GM23338 (cell line): Measurements from ENCODE around the gene LRRTM2. TPM values are rescaled to one million over a fixed set of nuclear protein-coding genes. Genes with fewer than 3 reads are reported as not detected.

Experiments
- ATAC-seq: fragments of 200-7000 bp; cut with Tn5 transposase; 3 replicates; pipeline ENCODE4 v1.9.1; 2020
- DNase-seq: peaks from one replicate; pipeline ENCODE4 v3.0.0-alpha.2; 2015; ENCODE audit warnings: low spot score
- H2AFZ ChIP-seq: fragments of 200-600 bp; sonication (generic); 2 replicates; pipeline ENCODE4 v1.8.0; 2016; ENCODE audit warnings: antibody characterized with exemption, mild to moderate bottlenecking, moderate library complexity
- H3F3A ChIP-seq: fragments of 200-600 bp; sonication (generic); replicated peaks from 2 replicates; pipeline ENCODE4 v1.8.0; 2017; ENCODE audit warnings: antibody characterized with exemption, mixed run types, low read depth
- H3K27ac ChIP-seq: fragments of 200-600 bp; sonication (generic); 2 replicates; pipeline ENCODE4 v1.6.1; 2016; ENCODE audit warnings: low read depth
- H3K27me3 ChIP-seq: fragments of 200-600 bp; sonication (generic); 2 replicates; pipeline ENCODE4 v1.8.0; 2016; ENCODE audit warnings: mild to moderate bottlenecking, mixed run types, moderate library complexity; ENCODE audit not compliant: insufficient read depth
- H3K36me3 ChIP-seq: fragments of 200-600 bp; sonication (generic); 2 replicates; pipeline ENCODE4 v1.8.0; 2016; ENCODE audit warnings: mild to moderate bottlenecking; ENCODE audit not compliant: insufficient read depth
- H3K4me1 ChIP-seq: fragments of 200-600 bp; sonication (generic); 2 replicates; pipeline ENCODE4 v1.8.0; 2016; ENCODE audit warnings: mild to moderate bottlenecking, moderate library complexity; ENCODE audit not compliant: insufficient read depth
- H3K4me2 ChIP-seq: fragments of 200-600 bp; sonication (generic); 2 replicates; pipeline ENCODE4 v1.7.1; 2017; ENCODE audit warnings: mixed run types
- H3K4me3 ChIP-seq: fragments of 200-600 bp; sonication (generic); 2 replicates; pipeline ENCODE4 v1.6.1; 2016; ENCODE audit warnings: mixed run types
- H3K79me2 ChIP-seq: fragments of 200-600 bp; sonication (generic); replicated peaks from 2 replicates; pipeline ENCODE4 v1.8.0; 2017; ENCODE audit warnings: mild to moderate bottlenecking; ENCODE audit not compliant: insufficient read depth
- H3K9me2 ChIP-seq: fragments of 200-600 bp; sonication (generic); 2 replicates; pipeline ENCODE4 v1.8.0; 2017; ENCODE audit not compliant: insufficient read depth
- H4K20me1 ChIP-seq: fragments of 200-600 bp; sonication (generic); replicated peaks from 2 replicates; pipeline ENCODE4 v1.8.0; 2017; ENCODE audit warnings: mild to moderate bottlenecking; ENCODE audit not compliant: insufficient read depth
- H3K27ac Mint-ChIP-seq: 2 replicates; pipeline ENCODE4 v1.8.0; 2020; ENCODE audit warnings: inconsistent platforms, mild to moderate bottlenecking, moderate library complexity, mixed read lengths
- H3K27me3 Mint-ChIP-seq: 3 replicates; pipeline ENCODE4 v1.8.0; 2022; ENCODE audit warnings: low read depth, mild to moderate bottlenecking, moderate library complexity, mixed read lengths, inconsistent platforms; ENCODE audit not compliant: insufficient read depth, poor library complexity
- H3K36me3 Mint-ChIP-seq: 3 replicates; pipeline ENCODE4 v1.8.0; 2021; ENCODE audit warnings: low read depth, mild to moderate bottlenecking, inconsistent platforms, moderate library complexity, mixed read lengths
- H3K4me1 Mint-ChIP-seq: 3 replicates; pipeline ENCODE4 v1.8.0; 2020; ENCODE audit warnings: mild to moderate bottlenecking, inconsistent platforms, mixed read lengths
- H3K4me3 Mint-ChIP-seq: 3 replicates; pipeline ENCODE4 v1.8.0; 2021; ENCODE audit warnings: moderate library complexity, mild to moderate bottlenecking, inconsistent platforms, mixed read lengths
- H3K9me3 Mint-ChIP-seq: 3 replicates; pipeline ENCODE4 v1.8.0; 2020; ENCODE audit warnings: moderate library complexity, mild to moderate bottlenecking, inconsistent platforms, mixed read lengths
- CREB1 ChIP-seq: fragments of 250-450 bp; sonication (Bioruptor Pico); IDR thresholded peaks from 2 replicates; pipeline ENCODE4 v1.5.0; 2020; ENCODE audit warnings: low read depth, mild to moderate bottlenecking, moderate library complexity
- EZH2 ChIP-seq: fragments of 200-600 bp; sonication (generic); IDR thresholded peaks from one replicate; pipeline ENCODE4 v1.8.0; 2017; ENCODE audit warnings: antibody characterized with exemption, mild to moderate bottlenecking, low read depth; ENCODE audit not compliant: unreplicated experiment
- EZH2phosphoT487 ChIP-seq: fragments of 200-600 bp; sonication (generic); IDR thresholded peaks from one replicate; pipeline ENCODE4 v1.8.1; 2018; ENCODE audit warnings: antibody characterized with exemption; ENCODE audit not compliant: unreplicated experiment
- JUNB ChIP-seq: IDR thresholded peaks from one replicate; pipeline ENCODE4 v1.6.1; 2016; ENCODE audit warnings: antibody characterized with exemption; ENCODE audit not compliant: unreplicated experiment
- NANOG ChIP-seq: IDR thresholded peaks from 2 replicates; pipeline ENCODE4 v1.6.1; 2016; ENCODE audit warnings: antibody characterized with exemption, borderline replicate concordance
- POLR2AphosphoS5 ChIP-seq: IDR thresholded peaks from 2 replicates; pipeline ENCODE4 v1.6.1; 2016; ENCODE audit warnings: antibody characterized with exemption, low read depth
- STAT1 ChIP-seq: IDR thresholded peaks from one replicate; pipeline ENCODE4 v1.6.1; 2016; ENCODE audit warnings: antibody characterized with exemption; ENCODE audit not compliant: unreplicated experiment
- ZNF114 ChIP-seq: fragments of 250-450 bp; sonication (Bioruptor Pico); IDR thresholded peaks from 2 replicates; pipeline ENCODE4 v1.5.0; 2020; ENCODE audit warnings: mild to moderate bottlenecking, moderate library complexity
- ZNF331 ChIP-seq: fragments of 250-450 bp; sonication (Bioruptor Pico); IDR thresholded peaks from 2 replicates; pipeline ENCODE4 v1.5.0; 2020; ENCODE audit warnings: low read depth, mild to moderate bottlenecking, moderate library complexity
- polyA plus RNA-seq: library from polyadenylated mRNA; unstranded; fragments of >200 nt; fragmentation: Nextera tagmentation; extraction: Ambion mirVana; gene quantifications from 2 replicates; pipeline ENCODE4 v1.2.1, GENCODE V29; 2016
- total RNA-seq: library from RNA; depleted of rRNA; stranded (reverse); fragments of >200 nt; shearing (Covaris generic); gene quantifications from 2 replicates; pipeline ENCODE4 v1.2.3, GENCODE V29; 2014
- TF ChIP-seq, protein P1 (sequence below): IDR thresholded peaks from one replicate; pipeline ENCODE4 v1.6.1; 2018; ENCODE audit warnings: antibody characterized with exemption; ENCODE audit not compliant: unreplicated experiment
- TF ChIP-seq, protein P2 (sequence below): IDR thresholded peaks from 2 replicates; pipeline ENCODE4 v1.6.1; 2016; ENCODE audit warnings: antibody characterized with exemption
- TF ChIP-seq, protein P3 (sequence below): fragments of 250-450 bp; sonication (Bioruptor Pico); IDR thresholded peaks from 2 replicates; pipeline ENCODE4 v1.5.0; 2020; ENCODE audit warnings: mild to moderate bottlenecking, moderate library complexity
- TF ChIP-seq, protein P4 (sequence below), 2 experiments: fragments of 200-600 bp in 1 of 2; sonication (generic) in 1 of 2; conservative IDR thresholded peaks; 2 replicates each; pipeline versions ENCODE4 v1.5.1 to v1.6.1; 2016 to 2017; ENCODE audit warnings: antibody characterized with exemption in 2 of 2, low read depth in 2 of 2, mild to moderate bottlenecking in 2 of 2, moderate library complexity in 1 of 2

Gene LRRTM2
- total and polyA plus RNA-seq, 2 experiments from 2014 or later: 1.5 TPM; not detected in 1

DNA sequence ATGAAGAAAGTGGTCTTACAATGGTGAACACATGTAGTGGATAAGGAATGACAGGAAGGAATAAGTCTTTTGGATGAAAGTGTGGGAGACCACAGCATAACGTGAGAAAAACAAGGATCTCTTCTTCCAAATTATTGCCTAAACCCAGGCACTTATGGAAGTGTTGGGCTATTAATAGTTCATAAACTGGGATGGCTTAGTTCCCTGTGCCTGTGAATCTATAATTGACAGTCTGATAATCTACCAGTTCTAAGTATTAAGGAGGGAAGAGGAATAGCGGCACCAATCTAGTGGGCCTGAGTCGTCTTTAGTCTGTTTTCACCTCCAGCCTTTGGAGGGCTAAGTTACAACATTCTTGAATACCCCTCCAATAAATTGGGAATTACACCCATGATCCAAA lies 39.2 kb upstream of the LRRTM2 start:
- H3K9me2 ChIP-seq: no peaks in the 10 kb centered on the region
- H3K4me2 ChIP-seq: no peak overlapping the region
- H3K9me3 Mint-ChIP-seq: no peaks in the 10 kb centered on the region
- no peak overlapping the region for H3K4me3 ChIP-seq
- no peaks in the 10 kb centered on the region for H3K27me3 ChIP-seq
- ATAC-seq: no peak
- no peaks in the 10 kb centered on the region; the same call in 1 of the 2 replicates for H3K79me2 ChIP-seq
- H3K4me1 Mint-ChIP-seq: no peaks in the 10 kb centered on the region; the same call in none of the 3 replicates
- TF ChIP-seq, protein P1, sequence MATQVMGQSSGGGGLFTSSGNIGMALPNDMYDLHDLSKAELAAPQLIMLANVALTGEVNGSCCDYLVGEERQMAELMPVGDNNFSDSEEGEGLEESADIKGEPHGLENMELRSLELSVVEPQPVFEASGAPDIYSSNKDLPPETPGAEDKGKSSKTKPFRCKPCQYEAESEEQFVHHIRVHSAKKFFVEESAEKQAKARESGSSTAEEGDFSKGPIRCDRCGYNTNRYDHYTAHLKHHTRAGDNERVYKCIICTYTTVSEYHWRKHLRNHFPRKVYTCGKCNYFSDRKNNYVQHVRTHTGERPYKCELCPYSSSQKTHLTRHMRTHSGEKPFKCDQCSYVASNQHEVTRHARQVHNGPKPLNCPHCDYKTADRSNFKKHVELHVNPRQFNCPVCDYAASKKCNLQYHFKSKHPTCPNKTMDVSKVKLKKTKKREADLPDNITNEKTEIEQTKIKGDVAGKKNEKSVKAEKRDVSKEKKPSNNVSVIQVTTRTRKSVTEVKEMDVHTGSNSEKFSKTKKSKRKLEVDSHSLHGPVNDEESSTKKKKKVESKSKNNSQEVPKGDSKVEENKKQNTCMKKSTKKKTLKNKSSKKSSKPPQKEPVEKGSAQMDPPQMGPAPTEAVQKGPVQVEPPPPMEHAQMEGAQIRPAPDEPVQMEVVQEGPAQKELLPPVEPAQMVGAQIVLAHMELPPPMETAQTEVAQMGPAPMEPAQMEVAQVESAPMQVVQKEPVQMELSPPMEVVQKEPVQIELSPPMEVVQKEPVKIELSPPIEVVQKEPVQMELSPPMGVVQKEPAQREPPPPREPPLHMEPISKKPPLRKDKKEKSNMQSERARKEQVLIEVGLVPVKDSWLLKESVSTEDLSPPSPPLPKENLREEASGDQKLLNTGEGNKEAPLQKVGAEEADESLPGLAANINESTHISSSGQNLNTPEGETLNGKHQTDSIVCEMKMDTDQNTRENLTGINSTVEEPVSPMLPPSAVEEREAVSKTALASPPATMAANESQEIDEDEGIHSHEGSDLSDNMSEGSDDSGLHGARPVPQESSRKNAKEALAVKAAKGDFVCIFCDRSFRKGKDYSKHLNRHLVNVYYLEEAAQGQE: no peak
- TF ChIP-seq, protein P2, sequence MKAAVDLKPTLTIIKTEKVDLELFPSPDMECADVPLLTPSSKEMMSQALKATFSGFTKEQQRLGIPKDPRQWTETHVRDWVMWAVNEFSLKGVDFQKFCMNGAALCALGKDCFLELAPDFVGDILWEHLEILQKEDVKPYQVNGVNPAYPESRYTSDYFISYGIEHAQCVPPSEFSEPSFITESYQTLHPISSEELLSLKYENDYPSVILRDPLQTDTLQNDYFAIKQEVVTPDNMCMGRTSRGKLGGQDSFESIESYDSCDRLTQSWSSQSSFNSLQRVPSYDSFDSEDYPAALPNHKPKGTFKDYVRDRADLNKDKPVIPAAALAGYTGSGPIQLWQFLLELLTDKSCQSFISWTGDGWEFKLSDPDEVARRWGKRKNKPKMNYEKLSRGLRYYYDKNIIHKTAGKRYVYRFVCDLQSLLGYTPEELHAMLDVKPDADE: no peak
- no peak for TF ChIP-seq POLR2AphosphoS5
- TF ChIP-seq NANOG: no peak
- TF ChIP-seq STAT1: no peak
- no peak for TF ChIP-seq ZNF331 (CRISPR knock-in tag)
- TF ChIP-seq, protein P3, sequence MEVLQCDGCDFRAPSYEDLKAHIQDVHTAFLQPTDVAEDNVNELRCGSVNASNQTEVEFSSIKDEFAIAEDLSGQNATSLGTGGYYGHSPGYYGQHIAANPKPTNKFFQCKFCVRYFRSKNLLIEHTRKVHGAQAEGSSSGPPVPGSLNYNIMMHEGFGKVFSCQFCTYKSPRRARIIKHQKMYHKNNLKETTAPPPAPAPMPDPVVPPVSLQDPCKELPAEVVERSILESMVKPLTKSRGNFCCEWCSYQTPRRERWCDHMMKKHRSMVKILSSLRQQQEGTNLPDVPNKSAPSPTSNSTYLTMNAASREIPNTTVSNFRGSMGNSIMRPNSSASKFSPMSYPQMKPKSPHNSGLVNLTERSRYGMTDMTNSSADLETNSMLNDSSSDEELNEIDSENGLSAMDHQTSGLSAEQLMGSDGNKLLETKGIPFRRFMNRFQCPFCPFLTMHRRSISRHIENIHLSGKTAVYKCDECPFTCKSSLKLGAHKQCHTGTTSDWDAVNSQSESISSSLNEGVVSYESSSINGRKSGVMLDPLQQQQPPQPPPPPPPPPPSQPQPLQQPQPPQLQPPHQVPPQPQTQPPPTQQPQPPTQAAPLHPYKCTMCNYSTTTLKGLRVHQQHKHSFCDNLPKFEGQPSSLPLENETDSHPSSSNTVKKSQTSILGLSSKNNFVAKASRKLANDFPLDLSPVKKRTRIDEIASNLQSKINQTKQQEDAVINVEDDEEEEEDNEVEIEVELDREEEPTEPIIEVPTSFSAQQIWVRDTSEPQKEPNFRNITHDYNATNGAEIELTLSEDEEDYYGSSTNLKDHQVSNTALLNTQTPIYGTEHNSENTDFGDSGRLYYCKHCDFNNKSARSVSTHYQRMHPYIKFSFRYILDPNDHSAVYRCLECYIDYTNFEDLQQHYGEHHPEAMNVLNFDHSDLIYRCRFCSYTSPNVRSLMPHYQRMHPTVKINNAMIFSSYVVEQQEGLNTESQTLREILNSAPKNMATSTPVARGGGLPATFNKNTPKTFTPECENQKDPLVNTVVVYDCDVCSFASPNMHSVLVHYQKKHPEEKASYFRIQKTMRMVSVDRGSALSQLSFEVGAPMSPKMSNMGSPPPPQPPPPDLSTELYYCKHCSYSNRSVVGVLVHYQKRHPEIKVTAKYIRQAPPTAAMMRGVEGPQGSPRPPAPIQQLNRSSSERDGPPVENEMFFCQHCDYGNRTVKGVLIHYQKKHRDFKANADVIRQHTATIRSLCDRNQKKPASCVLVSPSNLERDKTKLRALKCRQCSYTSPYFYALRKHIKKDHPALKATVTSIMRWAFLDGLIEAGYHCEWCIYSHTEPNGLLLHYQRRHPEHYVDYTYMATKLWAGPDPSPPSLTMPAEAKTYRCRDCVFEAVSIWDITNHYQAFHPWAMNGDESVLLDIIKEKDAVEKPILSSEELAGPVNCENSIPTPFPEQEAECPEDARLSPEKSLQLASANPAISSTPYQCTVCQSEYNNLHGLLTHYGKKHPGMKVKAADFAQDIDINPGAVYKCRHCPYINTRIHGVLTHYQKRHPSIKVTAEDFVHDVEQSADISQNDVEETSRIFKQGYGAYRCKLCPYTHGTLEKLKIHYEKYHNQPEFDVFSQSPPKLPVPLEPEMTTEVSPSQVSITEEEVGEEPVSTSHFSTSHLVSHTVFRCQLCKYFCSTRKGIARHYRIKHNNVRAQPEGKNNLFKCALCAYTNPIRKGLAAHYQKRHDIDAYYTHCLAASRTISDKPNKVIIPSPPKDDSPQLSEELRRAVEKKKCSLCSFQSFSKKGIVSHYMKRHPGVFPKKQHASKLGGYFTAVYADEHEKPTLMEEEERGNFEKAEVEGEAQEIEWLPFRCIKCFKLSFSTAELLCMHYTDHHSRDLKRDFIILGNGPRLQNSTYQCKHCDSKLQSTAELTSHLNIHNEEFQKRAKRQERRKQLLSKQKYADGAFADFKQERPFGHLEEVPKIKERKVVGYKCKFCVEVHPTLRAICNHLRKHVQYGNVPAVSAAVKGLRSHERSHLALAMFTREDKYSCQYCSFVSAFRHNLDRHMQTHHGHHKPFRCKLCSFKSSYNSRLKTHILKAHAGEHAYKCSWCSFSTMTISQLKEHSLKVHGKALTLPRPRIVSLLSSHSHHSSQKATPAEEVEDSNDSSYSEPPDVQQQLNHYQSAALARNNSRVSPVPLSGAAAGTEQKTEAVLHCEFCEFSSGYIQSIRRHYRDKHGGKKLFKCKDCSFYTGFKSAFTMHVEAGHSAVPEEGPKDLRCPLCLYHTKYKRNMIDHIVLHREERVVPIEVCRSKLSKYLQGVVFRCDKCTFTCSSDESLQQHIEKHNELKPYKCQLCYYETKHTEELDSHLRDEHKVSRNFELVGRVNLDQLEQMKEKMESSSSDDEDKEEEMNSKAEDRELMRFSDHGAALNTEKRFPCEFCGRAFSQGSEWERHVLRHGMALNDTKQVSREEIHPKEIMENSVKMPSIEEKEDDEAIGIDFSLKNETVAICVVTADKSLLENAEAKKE (CRISPR knock-in tag): no peak
- TF ChIP-seq JUNB: no peak
- TF ChIP-seq EZH2: no peak
- no peak for TF ChIP-seq CREB1 (CRISPR knock-in tag)
- no peak for TF ChIP-seq EZH2phosphoT487
- TF ChIP-seq, protein P4, sequence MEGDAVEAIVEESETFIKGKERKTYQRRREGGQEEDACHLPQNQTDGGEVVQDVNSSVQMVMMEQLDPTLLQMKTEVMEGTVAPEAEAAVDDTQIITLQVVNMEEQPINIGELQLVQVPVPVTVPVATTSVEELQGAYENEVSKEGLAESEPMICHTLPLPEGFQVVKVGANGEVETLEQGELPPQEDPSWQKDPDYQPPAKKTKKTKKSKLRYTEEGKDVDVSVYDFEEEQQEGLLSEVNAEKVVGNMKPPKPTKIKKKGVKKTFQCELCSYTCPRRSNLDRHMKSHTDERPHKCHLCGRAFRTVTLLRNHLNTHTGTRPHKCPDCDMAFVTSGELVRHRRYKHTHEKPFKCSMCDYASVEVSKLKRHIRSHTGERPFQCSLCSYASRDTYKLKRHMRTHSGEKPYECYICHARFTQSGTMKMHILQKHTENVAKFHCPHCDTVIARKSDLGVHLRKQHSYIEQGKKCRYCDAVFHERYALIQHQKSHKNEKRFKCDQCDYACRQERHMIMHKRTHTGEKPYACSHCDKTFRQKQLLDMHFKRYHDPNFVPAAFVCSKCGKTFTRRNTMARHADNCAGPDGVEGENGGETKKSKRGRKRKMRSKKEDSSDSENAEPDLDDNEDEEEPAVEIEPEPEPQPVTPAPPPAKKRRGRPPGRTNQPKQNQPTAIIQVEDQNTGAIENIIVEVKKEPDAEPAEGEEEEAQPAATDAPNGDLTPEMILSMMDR (conservative IDR thresholded peaks at IDR 0.05; ENCODE audit: low read depth in 2 of 2): no peak
- TF ChIP-seq ZNF114 (CRISPR knock-in tag): no peak
- H3K4me3 Mint-ChIP-seq: no peak overlapping the region
- H3F3A ChIP-seq: no peaks in the 10 kb centered on the region
- H3K27ac ChIP-seq: no peak overlapping the region
- H4K20me1 ChIP-seq: 0 out of 2 replicates have a peak, but pooled peaks cover 5% of the 10 kb centered on the region
- H3K36me3 ChIP-seq: no peaks in the 10 kb centered on the region
- no peaks in the 10 kb centered on the region; the same call in 1 of the 2 replicates for H3K4me1 ChIP-seq
- H3K36me3 Mint-ChIP-seq: peaks cover 21% of the 10 kb centered on the region; the same call in 2 of the 3 replicates
- no peak overlapping the region for H2AFZ ChIP-seq
- peak overlapping the region; percentile 33; the same call in 1 of the 2 replicates for H3K27ac Mint-ChIP-seq
- DNase-seq: no peak
- peaks cover 3% of the 10 kb centered on the region for H3K27me3 Mint-ChIP-seq
